ENCODE data around the gene E2F3. TPM values are rescaled to one million over a fixed set of nuclear protein-coding genes. Genes with fewer than 3 reads are reported as not detected.

E2F3 gene
- total and polyA plus RNA-seq, 2 donors (not counting 3 experiments of a cell fraction or from before 2014, with no cell fraction given): 8.6 to 22.0 TPM

DNA sequence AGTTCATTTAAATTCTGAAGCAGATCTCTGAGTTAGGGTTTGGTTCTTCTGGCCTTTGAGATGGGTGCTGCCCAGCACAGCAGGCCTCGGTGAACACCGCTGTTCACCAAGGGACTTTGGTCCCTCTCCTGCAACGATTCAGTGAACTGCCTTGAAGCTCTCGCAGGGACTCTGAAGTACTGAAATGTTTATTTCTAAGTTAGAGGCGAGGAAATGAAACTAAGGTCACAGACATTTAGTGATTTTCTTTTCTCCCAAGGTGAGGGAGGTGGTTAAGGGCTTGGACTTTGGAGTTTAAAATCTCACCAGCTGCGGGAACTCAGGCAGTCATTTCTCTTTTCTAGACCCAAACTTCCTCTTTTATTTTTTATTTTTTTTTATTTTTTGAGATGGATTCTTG is 26.2 kb downstream of the E2F3 start:
- Histone ChIP-seq H3K9ac (replicated peaks; ENCODE audit: extremely low read depth, insufficient read depth, low read length) (no peak overlapping the region), H2AFZ (ENCODE audit: low read depth, low read length) (no peak overlapping the region), H3K9me1 (replicated peaks; ENCODE audit: control insufficient read depth, extremely low read depth, insufficient read depth, low read length) (no peaks in the 10 kb centered on the region), H4K20me1 (replicated peaks; ENCODE audit: control insufficient read depth, extremely low read depth, insufficient read depth, low read length) (peaks cover 4% of the 10 kb centered on the region), H3K4me1 (ENCODE audit: control insufficient read depth, extremely low read depth, insufficient read depth, low read length) (no peaks in the 10 kb centered on the region), H3K9me3 (replicated peaks; ENCODE audit: control insufficient read depth, insufficient read depth, low read length) (no peaks in the 10 kb centered on the region), H3K27ac (ENCODE audit: insufficient read depth, low read depth, low read length) (no peak overlapping the region), H3K36me3 (ENCODE audit: control insufficient read depth in 2 of 2, extremely low read depth in 1 of 2, insufficient read depth in 2 of 2, low read length in 2 of 2) (peaks cover 2% of the 10 kb centered on the region in 2 experiments), H3K79me2 (ENCODE audit: control insufficient read depth, insufficient read depth, low read length) (peaks cover 90% of the 10 kb centered on the region), H3K4me3 (replicated peaks in 1 of 3; ENCODE audit: insufficient read depth in 1 of 3, low read depth in 1 of 3, low read length in 3 of 3) (no peak overlapping the region), H3K27me3 (ENCODE audit: control insufficient read depth in 2 of 2, insufficient read depth in 2 of 2, low read length in 2 of 2) (no peaks in the 10 kb centered on the region), H3K4me2 (ENCODE audit: insufficient read depth, low read length) (no peak overlapping the region)
- BruUV-seq (replicated peaks): no TSS peak
- CTCF ChIA-PET: no interaction called here
- DNase-seq (ENCODE audit: low read depth, low spot score): no peak
- intact Hi-C loops (cut with micrococcal nuclease) (no loop called here), dilution Hi-C loops (cut with MboI; ENCODE audit: extremely low pct_ligation_motif_present, low sequenced_read_pairs) (no loop called here)
- no peak for FAIRE-seq
- TF ChIP-seq POLR2AphosphoS5 (IDR thresholded peaks at IDR 0.05; ENCODE audit: insufficient read depth, low read depth, low read length) (no peak), MYC (IDR thresholded peaks at IDR 0.05; ENCODE audit: low read depth, low read length) (no peak), POLR2A (IDR thresholded peaks at IDR 0.05; ENCODE audit: low read depth, low read length) (no peak), EZH2 (IDR thresholded peaks at IDR 0.05; ENCODE audit: borderline replicate concordance, low read depth, low read length, severe bottlenecking) (no peak), JUN (IDR thresholded peaks at IDR 0.05; ENCODE audit: borderline replicate concordance, insufficient read depth, insufficient read length, low read depth) (no peak), GATA2 (IDR thresholded peaks at IDR 0.05; ENCODE audit: insufficient read depth, insufficient read length, low read depth, low read length) (no peak), FOS (IDR thresholded peaks at IDR 0.05; ENCODE audit: borderline replicate concordance, insufficient read depth, low read length) (no peak)
- TF ChIP-seq, protein P1, sequence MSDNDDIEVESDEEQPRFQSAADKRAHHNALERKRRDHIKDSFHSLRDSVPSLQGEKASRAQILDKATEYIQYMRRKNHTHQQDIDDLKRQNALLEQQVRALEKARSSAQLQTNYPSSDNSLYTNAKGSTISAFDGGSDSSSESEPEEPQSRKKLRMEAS (IDR thresholded peaks at IDR 0.05; ENCODE audit: insufficient read depth, insufficient read length): no peak
- TF ChIP-seq, protein P2, sequence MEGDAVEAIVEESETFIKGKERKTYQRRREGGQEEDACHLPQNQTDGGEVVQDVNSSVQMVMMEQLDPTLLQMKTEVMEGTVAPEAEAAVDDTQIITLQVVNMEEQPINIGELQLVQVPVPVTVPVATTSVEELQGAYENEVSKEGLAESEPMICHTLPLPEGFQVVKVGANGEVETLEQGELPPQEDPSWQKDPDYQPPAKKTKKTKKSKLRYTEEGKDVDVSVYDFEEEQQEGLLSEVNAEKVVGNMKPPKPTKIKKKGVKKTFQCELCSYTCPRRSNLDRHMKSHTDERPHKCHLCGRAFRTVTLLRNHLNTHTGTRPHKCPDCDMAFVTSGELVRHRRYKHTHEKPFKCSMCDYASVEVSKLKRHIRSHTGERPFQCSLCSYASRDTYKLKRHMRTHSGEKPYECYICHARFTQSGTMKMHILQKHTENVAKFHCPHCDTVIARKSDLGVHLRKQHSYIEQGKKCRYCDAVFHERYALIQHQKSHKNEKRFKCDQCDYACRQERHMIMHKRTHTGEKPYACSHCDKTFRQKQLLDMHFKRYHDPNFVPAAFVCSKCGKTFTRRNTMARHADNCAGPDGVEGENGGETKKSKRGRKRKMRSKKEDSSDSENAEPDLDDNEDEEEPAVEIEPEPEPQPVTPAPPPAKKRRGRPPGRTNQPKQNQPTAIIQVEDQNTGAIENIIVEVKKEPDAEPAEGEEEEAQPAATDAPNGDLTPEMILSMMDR (IDR thresholded peaks at IDR 0.05; ENCODE audit: extremely low read depth in 1 of 2, insufficient read depth in 1 of 2, low read depth in 1 of 2, low read length in 2 of 2): no peak
- POLR2A ChIA-PET: no interaction called here
